Natural killer cell (primary cell): ENCODE measurements around the gene SLFN5. TPM values are rescaled to one million over a fixed set of nuclear protein-coding genes. Genes with fewer than 3 reads are reported as not detected.
"Not testable (repeated sequence)": the region's sequence is repeated elsewhere in the genome, so short reads cannot be mapped to it uniquely, and the experiment has no call there.

Experiments used
- ATAC-seq, 3 donors: fragments of 150-1000 bp in 2 of 3; fragments of 200-7000 bp in 1 of 3; cut with Tn5 transposase; 1 replicate in 1 of 3; 2 replicates in 2 of 3; pipeline ENCODE4 v1.10.0; 2021; ENCODE audit warnings: mild to moderate bottlenecking in 2 of 3, moderate library complexity in 2 of 3
- DNase-seq, 2 donors: peaks; one replicate each; pipeline versions ENCODE4 v3.0.0 to v3.0.0-alpha.2; 2013 to 2021; ENCODE audit warnings: mixed read lengths in 1 of 2
- H3K27ac ChIP-seq: one replicate; pipeline ENCODE4 v1.5.1; 2013; ENCODE audit warnings: mild to moderate bottlenecking, low read length
- H3K27me3 ChIP-seq: one replicate; pipeline ENCODE4 v1.6.1; 2013; ENCODE audit warnings: low read length; ENCODE audit not compliant: control insufficient read depth, insufficient read depth
- H3K36me3 ChIP-seq: one replicate; pipeline ENCODE4 v1.6.1; 2013; ENCODE audit warnings: low read length; ENCODE audit not compliant: control insufficient read depth, insufficient read depth
- H3K4me1 ChIP-seq: one replicate; pipeline ENCODE4 v1.6.1; 2013; ENCODE audit warnings: low read length; ENCODE audit not compliant: control insufficient read depth, insufficient read depth
- H3K4me3 ChIP-seq: one replicate; pipeline ENCODE4 v1.5.1; 2013; ENCODE audit warnings: low read length
- H3K9me3 ChIP-seq: one replicate; pipeline ENCODE4 v1.6.1; 2013; ENCODE audit warnings: low read length; ENCODE audit not compliant: control insufficient read depth, insufficient read depth
- H3K27ac Mint-ChIP-seq, 2 donors: one replicate each; pipeline ENCODE4 v1.8.0; 2022; ENCODE audit warnings: mild to moderate bottlenecking in 2 of 2, mixed read lengths in 2 of 2, moderate library complexity in 1 of 2
- H3K27me3 Mint-ChIP-seq, 2 donors: one replicate each; pipeline ENCODE4 v1.8.0; 2022; ENCODE audit warnings: low read depth in 2 of 2, mixed read lengths in 2 of 2
- H3K36me3 Mint-ChIP-seq: one replicate; pipeline ENCODE4 v1.8.0; 2022; ENCODE audit warnings: mixed read lengths
- H3K4me1 Mint-ChIP-seq, 2 donors: one replicate each; pipeline ENCODE4 v1.8.0; 2022; ENCODE audit warnings: mixed read lengths in 2 of 2
- H3K4me3 Mint-ChIP-seq: one replicate; pipeline ENCODE4 v1.8.0; 2022; ENCODE audit warnings: mild to moderate bottlenecking, moderate library complexity, mixed read lengths
- H3K9me3 Mint-ChIP-seq, 2 donors: one replicate each; pipeline ENCODE4 v1.8.0; 2022; ENCODE audit warnings: mixed read lengths in 2 of 2
- WGBS: methylation state at CpG from one replicate; pipeline ENCODE4 v1.1.7; 2013; ENCODE audit warnings: missing lambda C conversion rate; ENCODE audit not compliant: insufficient coverage; 5-methylcytosine and 5-hydroxymethylcytosine counted together
- intact Hi-C: fragments of 100-400 bp; cut with micrococcal nuclease; formaldehyde crosslinking; loops from one replicate; pipeline ENCODE4 v1.14.2; 2022
- total RNA-seq, 4 donors: library from RNA; stranded (reverse); fragments of 120-200 nt in 1 of 4; gene quantifications; one replicate each; pipeline versions ENCODE4 v1.2.3 to v1.2.4, GENCODE V29; 2013 to 2022
- TF ChIP-seq, protein P1 (sequence below): fragments of 200-600 bp; IDR thresholded peaks from one replicate; pipeline ENCODE4 v1.8.0; 2022; ENCODE audit warnings: antibody characterized with exemption

SLFN5 gene
- total RNA-seq, 3 donors from 2014 or later (not counting 1 experiment from before 2014, with no cell fraction given): 118 to 164 (median 141) TPM

DNA sequence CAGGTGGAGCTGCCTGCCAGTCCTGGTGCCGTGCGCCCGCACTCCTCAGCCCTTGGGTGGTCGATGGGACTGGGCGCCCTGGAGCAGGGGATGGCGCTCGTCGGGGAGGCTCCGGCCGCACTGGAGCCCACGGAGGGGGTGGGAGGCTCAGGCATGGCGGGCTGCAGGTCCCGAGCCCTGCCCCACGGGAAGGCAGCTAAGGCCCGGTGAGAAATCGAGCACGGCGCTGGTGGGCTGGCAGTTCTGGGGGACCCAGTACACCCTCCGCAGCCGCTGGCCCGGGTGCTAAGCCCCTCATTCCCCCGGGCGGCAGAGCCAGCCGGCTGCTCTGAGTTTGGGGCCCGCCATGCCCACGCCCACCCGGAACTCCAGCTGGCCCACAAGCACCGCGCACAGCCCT, 36.0 kb downstream of the SLFN5 start:
- H3K9me3 ChIP-seq, H3K36me3 ChIP-seq, H3K4me1 ChIP-seq, H3K27me3 Mint-ChIP-seq, H3K36me3 Mint-ChIP-seq, H3K27ac ChIP-seq, H3K27ac Mint-ChIP-seq, intact Hi-C loops, H3K4me3 ChIP-seq, DNase-seq, H3K27me3 ChIP-seq, ATAC-seq, H3K4me3 Mint-ChIP-seq: not testable (repeated sequence)
- peaks cover 20% of the 10 kb centered on the region in 2 donors for H3K4me1 Mint-ChIP-seq
- peaks cover 6 to 12% of the 10 kb centered on the region in 2 donors for H3K9me3 Mint-ChIP-seq
- 96% methylated on average over 29 of the region's 29 CpGs for WGBS

DNA sequence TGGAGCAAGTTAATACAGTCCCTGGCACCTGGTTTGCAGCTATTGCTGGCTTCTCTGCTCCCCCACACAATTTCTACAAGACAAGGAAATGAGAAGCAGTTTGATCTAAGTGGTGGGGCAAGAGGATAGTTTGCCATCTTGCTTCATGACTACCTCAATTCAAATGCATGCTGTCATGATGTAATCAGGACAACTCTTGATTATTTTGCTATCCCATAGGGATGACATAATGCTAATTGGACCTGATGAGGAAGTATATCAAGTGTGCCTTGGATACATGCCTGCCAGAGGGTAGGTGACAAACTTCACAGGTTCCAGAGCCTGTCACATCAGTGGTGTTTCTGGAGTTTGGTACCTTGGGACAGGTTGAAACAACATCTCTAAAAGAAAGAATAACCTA, 40.9 kb downstream of the SLFN5 start:
- H3K4me1 Mint-ChIP-seq: peaks cover 5 to 19% of the 10 kb centered on the region in 2 donors
- H3K27me3 Mint-ChIP-seq: no peaks in the 10 kb centered on the region
- H3K36me3 Mint-ChIP-seq: peaks cover 3% of the 10 kb centered on the region
- no peaks in the 10 kb centered on the region for H3K4me1 ChIP-seq
- ATAC-seq: no peak
- H3K4me3 ChIP-seq: no peak overlapping the region
- no peaks in the 10 kb centered on the region for H3K36me3 ChIP-seq
- H3K27me3 ChIP-seq: no peaks in the 10 kb centered on the region
- intact Hi-C loops: no loop called here
- TF ChIP-seq, protein P1, sequence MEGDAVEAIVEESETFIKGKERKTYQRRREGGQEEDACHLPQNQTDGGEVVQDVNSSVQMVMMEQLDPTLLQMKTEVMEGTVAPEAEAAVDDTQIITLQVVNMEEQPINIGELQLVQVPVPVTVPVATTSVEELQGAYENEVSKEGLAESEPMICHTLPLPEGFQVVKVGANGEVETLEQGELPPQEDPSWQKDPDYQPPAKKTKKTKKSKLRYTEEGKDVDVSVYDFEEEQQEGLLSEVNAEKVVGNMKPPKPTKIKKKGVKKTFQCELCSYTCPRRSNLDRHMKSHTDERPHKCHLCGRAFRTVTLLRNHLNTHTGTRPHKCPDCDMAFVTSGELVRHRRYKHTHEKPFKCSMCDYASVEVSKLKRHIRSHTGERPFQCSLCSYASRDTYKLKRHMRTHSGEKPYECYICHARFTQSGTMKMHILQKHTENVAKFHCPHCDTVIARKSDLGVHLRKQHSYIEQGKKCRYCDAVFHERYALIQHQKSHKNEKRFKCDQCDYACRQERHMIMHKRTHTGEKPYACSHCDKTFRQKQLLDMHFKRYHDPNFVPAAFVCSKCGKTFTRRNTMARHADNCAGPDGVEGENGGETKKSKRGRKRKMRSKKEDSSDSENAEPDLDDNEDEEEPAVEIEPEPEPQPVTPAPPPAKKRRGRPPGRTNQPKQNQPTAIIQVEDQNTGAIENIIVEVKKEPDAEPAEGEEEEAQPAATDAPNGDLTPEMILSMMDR: no peak
- H3K4me3 Mint-ChIP-seq: no peak overlapping the region
- no peak for DNase-seq
- H3K27ac Mint-ChIP-seq: no peak overlapping the region
- H3K9me3 Mint-ChIP-seq: no peaks in the 10 kb centered on the region
- no peaks in the 10 kb centered on the region for H3K9me3 ChIP-seq
- H3K27ac ChIP-seq: no peak overlapping the region

DNA sequence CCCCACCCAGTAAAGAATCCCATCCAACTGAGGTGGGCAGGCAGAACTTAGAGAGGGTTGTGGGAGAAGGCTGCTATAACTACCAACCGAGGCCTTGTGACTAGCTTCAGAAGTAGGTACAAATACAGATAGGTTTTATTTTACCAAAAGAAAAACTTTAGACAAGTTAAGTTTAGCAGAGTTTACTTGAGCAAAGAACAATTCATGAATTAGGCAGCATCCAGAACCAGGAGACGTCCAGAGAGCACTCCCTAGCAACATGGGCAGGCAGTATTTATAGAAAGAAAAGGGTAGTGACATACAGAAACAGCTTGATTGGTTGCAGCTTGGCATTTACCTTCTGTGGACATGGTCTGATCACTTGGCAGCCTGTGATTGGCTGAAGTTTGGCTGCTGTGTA, 42.1 kb downstream of the SLFN5 start:
- intact Hi-C loops: no loop called here
- ATAC-seq: no peak
- no peaks in the 10 kb centered on the region for H3K36me3 ChIP-seq
- Mint-ChIP-seq H3K27me3 (no peaks in the 10 kb centered on the region), H3K9me3 (peaks cover 0 to 2% of the 10 kb centered on the region in 2 donors), H3K36me3 (peaks cover 10% of the 10 kb centered on the region), H3K4me3 (no peak overlapping the region), H3K4me1 (peaks cover 17 to 31% of the 10 kb centered on the region in 2 donors), H3K27ac (no peak overlapping the region)
- H3K9me3 ChIP-seq: no peaks in the 10 kb centered on the region
- no peak for DNase-seq
- TF ChIP-seq, protein P1: no peak
- 100% methylated on average over 2 of the region's 2 CpGs for WGBS
- no peaks in the 10 kb centered on the region for H3K4me1 ChIP-seq
- no peak overlapping the region for H3K27ac ChIP-seq
- H3K27me3 ChIP-seq: no peaks in the 10 kb centered on the region
- H3K4me3 ChIP-seq: no peak overlapping the region

DNA sequence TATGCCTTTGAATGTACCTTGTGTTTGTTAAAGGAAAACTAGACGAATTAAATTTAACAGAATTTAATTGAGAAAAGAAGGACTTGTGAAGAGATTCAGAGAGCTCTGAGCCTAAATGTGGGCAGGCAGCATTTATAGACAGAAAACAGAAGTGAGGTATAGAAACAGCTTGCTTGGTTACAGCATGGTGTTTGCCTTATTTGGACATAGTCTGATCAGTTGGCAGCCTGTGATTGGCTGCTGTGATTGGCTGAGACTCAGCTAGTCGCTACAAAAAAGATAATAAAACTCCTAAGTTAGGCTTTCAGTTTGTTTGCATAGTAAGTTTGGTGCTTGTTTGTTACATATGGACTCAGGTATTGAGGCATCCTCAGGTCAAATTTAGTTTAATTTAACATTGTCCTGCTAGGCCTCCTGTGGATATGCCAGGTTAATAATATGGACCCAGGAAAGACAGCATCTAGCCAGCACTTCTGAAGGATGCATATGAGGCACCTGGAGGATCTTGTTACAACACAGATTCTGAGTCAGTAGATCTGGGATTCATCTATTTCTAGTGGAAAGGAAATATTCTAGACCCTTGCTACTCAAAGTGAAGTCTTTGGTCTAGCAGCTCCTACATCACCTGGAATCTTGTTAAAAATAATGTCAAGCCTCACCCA, 43.4 kb downstream of the SLFN5 start:
- Histone ChIP-seq H3K4me1 (no peaks in the 10 kb centered on the region), H3K36me3 (no peaks in the 10 kb centered on the region), H3K9me3 (no peaks in the 10 kb centered on the region), H3K27me3 (no peaks in the 10 kb centered on the region), H3K27ac (no peak overlapping the region), H3K4me3 (no peak overlapping the region)
- H3K4me3 Mint-ChIP-seq: no peak overlapping the region
- TF ChIP-seq, protein P1: no peak
- H3K9me3 Mint-ChIP-seq: peaks cover 0 to 2% of the 10 kb centered on the region in 2 donors
- peaks cover 10% of the 10 kb centered on the region for H3K36me3 Mint-ChIP-seq
- H3K27me3 Mint-ChIP-seq: no peaks in the 10 kb centered on the region
- H3K27ac Mint-ChIP-seq: no peak overlapping the region
- H3K4me1 Mint-ChIP-seq: peaks cover 18 to 32% of the 10 kb centered on the region in 2 donors
- no peak for ATAC-seq
- intact Hi-C loops: no loop called here
- WGBS: 88% methylated on average over 2 of the region's 2 CpGs
- peak in 1 of 2 donors; percentile 65 for DNase-seq
